GM19351 (cell line): ENCODE data around the gene TBX5.

Source experiments
- ATAC-seq: cut with Tn5 transposase; IDR thresholded peaks from one replicate; pipeline ENCODE4 v1.9.1; 2021; ENCODE audit warnings: mild to moderate bottlenecking, moderate library complexity; ENCODE audit not compliant: unreplicated experiment

TBX5 gene

DNA sequence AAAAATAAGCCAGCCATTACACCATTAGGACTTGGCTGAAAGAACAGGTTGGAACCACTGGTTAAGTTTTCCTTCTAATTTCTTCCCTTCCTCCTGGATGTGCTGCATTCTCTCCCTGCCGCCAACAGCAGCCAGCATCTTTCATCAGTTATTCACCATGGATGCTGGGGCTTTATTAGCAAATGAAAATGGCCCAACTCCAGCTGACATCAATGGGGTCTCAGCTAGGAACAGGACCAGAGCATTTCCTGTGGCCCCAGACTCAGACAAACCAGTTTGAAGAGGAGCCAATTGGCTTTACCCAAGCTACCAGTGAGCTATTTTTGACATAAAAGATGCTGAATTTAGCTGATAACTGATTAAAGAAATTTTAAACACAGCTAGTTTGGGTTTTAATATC, 26.0 kb upstream of the TBX5 start:
- no peak for ATAC-seq

DNA sequence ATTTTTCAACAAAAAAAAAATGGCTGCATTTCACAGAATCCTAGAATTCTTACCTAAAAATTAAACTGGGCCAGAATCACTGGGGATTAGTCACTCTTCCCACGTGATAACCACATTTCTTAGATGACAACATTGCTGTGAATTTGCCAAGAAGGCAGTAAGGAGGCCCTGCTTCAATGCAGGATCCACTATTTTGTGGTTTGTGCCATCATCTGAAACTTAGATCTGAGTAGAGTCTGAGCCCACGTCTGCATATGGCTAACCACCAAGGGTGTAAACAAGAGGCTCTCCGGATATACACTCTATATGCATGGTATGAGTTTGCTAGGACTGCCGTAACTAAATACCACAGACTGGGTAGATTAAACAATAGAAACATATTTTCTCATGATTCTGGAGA, 24.4 kb upstream of the TBX5 start:
- ATAC-seq = no peak

DNA sequence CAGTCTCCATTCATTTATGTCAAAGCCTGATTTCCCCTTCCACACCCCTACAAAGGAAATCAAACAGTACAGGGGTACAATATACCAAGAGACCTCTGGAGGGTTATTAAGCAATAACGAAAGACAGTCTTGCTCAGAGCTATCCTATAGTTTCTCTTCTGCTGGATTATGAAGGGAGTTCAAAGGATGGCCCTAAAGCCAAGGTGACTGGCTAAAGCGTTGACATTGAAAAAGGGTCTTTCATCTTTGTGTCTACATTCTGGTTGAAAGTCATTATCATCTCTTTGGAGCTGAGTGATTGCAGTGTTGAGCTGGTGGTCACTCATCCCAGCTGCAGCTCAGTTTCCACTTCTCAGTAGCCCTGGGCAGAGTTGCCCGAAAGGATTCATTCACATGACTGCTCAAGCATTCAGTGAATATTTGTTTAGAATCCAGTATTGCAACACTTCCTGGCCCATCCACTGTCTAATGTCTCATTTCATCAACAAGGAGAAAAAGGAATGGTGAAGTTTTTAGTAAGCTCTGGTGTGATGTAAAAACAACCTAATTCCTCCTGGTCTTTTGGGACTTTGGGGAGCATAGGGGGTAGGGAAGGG, 19.2 kb upstream of the TBX5 start:
- no peak for ATAC-seq

DNA sequence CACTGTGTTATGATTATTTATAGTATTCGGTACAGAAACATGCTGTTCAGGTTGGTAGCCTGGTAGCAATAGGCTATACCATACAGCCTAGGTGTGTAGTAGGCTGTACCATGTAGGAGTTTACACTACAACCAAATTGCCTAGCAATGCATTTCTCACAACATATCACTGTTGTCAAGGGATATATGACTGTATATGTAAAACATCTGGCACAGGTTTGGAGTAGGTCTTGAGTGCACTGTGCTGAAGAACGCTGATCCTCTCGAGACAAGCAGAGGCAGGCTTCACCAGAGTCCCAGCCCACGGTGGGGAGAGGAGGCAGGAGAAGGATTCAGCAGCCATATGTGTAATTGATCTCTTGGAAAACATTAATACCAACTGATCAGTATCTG, 15.0 kb upstream of the TBX5 start:
- ATAC-seq = no peak

DNA sequence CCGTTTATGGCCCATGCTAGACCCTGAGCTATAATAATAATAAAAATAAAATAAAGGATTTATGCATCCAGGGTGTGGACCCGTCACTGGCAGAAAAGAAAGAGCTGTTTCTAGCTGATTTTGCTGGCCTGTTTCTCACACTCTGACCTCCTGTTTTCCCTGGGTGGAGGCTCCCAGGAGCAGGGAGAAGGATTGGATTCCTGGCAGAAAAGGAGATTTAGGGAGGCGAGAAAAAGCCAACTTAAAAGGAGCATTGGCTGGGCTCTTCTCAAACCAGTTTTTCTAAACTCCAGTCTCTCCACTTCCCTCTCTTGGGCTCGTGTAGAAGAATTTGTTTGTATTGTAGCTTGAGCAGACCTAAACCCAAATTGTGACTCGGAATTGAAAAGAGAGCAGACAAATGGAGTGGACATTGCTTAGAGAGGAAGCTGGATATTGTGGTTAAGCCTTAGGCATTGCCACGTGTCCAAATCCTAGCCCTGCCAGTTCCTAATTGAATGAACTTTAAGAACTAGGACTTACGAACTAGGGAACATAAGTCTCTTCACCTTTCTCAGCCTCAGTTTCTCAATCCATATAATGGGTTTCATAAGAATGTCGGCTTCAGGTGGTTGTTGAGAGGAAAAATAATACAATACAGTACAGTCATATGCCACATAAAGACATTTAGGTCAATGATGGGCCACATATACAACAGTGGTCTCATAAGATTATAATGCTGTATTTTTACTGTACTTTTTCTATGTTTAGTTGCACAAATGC, 14.4 kb upstream of the TBX5 start:
- no peak for ATAC-seq

DNA sequence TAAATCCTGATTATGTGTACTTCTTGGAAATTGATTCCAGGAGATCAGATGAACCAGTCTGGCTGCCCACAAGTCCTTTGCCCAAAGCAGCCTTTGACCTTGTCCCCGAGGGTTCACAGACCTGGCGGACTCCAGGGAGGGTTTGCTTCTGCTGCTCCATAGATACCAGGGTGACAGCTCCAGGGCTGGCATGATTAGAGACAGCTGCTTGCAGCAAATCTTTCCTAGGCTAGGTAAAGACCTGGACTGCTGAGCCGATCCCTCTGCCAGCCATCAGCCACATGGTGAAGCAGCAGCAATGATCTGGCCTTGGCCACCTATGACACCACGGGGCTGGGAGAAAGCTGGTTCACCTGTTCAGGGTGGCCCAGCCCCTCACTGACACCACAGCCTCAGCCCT, 10.1 kb upstream of the TBX5 start:
- no peak for ATAC-seq

DNA sequence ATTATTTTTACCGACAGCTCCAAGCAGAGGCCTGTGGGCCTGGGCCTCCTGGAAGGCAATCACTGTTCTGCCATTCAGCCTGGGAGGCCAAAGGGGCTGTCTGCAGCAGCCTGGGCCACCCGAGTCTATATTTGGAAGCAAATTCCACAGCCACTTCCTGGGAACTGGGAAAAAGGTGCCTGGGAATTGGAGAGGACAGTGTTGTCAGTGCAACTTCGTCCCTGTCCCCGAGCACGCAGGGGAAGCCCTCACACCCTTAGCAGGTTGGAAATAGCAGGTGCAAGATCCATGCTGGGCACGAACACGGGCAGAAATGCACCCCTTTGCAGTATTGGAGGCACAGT, 9.6 kb upstream of the TBX5 start:
- no peak for ATAC-seq

DNA sequence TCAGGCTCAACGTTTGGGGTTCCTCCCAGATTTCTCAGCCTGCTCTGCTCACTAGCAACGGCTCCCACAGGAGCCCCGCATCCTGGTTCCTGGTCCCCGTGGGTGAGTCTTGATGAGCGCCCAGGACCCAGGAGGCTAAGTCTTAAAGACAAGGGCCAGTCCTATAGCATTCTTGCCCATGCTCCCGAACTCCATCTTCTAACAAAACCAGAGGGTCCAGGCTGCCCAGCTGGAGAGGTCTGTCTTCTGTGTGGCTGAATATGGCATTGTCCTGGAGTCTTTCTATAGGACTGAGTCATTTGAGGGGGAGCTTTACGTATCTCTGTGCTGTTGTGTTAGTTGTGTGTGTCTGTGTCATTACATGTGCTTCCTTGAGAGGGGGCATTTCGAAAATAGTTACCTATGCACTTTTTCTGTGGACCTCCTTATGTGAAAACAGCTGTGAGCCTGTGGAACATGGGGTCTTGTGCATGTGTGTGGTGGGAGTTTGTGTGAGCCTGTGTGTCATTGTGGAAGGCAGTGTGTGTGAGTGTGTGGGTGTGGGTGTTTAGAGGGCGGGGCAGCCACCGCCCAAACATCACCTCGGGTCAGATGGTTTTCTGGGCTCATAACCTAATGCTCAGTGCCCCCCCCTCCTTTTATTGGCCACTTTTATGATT, 9.1 kb upstream of the TBX5 start:
- no peak for ATAC-seq

DNA sequence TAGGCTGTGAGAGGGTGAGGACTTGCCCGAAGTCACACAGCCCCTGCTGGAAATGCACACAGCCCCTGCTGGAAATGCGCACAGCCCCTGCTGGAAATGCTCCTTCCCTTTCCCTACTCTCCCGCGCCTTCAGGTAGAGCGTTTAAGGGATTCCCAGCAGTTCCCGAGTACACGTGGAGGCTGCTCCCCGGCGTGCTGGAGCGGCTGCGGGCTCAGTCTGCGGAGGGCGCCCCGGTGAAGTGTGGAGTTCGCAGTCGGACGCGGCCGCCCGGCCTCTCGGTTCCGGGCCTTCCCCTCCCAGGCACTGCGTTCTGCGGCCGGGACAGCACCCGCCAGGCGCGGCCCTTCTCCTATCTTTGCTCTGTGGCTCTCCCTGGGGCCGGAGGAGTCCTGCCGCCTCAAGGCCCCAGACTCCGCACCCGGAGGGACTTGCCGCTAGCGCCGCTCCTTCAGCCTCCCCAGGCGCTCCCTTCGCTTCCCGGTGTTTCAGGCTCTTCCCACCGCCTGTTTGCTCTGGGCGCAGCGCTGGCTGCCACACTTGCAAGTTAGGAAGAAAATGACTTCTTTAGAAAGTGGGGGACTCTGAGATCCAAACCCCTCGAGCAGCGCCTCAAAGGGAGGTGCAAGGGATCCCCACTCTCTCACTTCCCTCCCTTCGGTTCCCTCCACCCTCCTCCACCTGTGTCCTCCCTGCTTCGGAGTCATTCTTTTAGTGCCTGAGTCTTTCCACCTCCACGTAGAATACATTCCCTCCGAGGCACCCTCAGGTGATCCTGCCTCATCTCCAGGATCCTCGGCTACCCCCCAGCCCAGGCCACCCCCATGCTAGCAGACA, 8.3 kb upstream of the TBX5 start:
- no peak for ATAC-seq

DNA sequence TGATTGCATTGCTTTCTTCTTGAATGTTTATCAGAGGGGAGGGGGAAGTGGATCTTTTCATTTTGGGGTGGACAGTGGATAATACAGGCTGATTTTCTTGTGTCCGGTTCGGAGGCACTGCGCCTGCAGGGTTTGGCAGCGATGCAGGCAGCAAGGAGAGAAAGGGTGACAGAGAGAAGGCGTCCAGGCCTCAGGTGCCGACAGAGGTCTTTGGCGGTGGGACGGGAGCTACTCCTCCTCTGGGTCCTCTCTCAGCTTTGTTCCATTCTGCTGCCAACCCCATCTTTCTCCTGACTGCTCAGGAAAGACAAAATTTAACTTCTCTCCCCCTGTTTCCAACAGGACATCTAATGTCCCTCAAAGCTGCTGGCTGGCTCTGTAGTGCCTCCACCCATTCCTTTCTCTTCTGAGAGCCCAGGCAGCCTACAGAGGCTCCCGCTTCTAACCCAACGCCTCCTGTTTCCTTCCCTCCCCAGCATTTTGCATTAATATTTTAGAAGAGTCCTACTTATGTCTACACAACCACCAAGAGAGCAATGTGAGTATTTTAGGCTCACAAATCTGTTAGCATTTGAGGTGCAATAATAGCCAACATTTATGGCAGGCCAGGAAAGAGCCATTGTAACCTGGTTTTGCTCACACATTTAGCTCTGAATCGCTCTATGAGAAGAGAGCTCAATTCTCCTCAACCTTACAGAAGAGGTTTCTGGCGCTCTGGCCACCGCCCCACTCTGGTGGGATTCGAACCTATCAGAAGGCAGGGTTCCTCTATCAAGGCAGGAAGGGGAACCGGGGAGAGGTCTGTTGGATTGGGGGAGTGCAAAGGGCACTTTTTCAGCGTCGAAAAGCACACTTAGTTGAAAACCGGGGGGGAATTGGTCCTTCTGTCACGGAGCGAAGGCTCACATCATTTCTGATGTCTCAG, 7.1 kb upstream of the TBX5 start:
- ATAC-seq = no peak

DNA sequence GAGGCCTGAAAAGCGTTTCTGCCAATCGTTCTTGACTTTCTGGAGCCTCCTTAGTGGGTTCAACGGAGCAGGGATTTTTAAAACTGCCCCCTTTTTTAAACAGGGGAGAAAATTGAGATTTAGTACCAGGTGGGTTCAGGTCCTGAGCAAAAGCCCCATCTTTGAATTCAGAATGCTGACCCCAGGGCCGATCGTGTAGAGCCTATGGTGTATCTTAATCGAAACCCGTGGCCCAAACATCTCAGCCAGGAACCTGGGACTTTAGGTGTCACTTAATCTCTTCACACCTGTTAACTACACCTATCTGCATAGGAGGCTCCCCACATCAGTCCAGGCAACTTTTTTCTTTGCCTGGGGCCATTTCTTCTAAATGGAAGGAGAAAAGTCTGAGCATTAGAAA, 6.4 kb upstream of the TBX5 start:
- no peak for ATAC-seq

DNA sequence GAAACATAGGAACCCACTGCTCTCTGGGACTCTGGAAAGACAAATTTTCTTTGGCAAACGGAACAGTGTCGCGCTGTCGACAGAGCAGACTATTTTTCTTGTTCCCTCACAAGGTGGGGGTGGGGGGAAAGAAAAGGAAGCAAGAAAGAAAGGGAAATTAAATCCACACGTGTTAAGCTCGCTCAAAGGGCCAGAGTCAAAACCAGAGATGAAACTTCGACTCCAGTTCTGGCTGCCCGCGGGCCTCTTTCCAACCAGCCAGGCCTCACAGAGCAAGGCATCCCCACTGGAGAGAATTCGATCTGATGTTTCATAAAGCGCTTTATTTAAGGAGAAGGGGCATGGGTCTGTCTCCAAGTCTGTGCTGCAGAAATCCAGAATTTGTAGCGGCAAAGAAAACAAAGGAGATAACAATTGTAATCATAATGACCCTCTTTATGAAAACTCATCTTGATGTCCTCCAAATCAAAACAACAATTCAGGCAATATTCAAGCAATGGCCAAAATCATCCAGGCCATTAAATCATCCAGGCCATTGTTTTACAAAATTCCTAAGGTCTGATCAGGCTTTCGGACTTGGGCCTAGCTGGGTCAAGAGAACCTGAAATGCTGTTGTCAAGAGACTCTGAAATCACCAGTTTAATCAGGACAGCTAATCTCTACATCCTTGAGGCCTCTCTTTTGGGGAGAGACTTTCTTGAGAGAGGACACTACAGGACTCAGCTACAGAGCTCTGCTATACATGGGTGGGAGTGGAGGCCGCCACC, 5.3 kb upstream of the TBX5 start:
- no peak for ATAC-seq

DNA sequence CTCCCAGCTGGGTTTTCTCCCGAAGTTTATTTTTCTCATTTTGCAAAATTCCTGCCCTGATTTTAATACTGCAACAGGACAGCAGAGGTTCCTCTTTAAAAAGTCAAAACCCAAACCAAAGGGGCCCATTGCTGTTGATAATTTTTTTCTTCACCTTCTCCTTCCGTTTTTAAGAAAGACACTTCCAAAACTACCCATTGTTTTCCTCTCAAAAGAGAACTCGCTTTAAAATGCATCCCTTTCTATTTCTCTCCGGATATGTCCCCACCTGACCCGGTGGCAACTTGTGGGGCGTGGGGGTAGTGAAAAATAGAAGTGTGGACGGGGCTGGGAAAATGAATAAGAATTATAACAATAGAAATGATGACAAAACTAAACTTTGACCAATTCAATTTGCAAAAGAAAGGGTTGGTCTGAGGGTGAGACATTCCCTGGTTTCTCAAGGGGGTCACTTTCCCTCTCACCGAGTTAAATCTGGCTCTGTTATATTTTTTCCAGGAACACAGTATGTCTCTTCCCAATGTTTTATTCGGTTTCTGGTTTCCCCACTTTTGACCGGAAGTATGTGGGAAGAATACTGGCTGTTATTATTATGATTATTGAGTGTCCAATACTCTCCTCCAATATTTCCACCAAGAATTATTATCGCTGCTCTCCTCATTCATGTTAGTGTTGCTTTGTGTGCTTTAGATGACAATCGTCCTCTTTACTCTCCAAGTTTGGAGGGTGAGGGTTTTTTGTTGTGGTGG, 4.1 kb upstream of the TBX5 start:
- no peak for ATAC-seq

DNA sequence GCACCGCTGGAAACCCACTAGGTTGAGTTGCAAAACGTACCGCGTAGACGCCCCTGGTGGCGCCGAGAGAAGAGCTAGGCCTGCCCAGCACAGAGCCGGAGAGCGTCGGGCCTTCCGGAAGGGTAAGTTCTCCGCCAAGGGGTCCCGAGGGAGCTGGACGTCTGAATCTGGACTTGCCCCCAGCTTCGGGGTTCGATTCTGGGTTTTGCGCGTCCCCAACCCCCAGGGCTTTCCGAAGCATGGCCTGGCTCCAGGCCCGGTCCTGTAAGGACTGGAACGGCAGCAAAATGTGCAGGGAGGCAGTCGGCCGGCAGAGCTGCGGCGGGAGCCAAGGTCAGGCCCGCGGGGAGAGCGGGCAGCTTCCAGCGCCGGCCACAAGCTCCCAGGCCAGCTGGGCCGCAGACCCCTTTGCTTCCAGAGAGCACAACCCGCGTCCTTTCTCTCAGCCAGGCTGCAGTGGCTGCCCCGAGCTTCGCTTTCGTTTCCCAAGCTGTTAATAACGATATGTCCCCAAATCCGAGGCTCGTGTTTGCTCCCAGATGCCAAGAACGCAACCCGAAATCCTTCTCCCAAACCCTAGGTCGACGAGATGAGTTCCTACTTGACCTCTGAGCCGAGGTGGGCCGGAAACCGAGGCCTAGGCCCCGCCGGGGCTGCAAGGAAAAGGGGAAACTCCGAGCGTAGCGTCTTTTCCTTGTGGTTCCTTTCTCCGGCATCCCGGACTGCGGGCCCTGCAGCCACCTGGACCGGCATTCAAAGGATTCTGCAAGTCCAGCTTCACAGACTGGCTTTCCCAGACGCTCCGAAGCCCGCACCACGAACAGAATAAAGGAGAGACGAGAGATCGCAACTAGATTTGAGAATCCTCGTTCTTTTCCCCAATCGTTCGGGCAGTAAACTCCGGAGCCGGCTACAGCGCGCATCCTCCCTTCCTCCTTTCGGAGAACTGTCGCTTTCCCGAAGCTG, 3.2 kb upstream of the TBX5 start:
- ATAC-seq = no peak

DNA sequence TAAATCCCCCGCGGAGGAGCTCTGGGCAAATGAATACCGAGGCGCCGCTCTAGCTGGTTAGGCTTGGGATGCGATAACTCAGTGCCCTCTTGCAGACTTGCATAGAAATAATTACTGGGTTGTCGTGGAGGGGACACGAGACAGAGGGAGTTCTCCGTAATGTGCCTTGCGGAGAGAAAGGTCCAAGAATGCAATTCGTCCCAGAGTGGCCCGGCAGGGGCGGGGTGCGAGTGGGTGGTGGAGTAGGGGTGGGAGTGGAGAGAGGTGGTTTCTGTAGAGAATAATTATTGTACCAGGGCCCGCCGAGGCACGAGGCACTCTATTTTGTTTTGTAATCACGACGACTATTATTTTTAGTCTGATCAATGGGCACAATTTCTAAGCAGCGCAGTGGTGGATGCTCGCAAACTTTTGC, 2.5 kb upstream of the TBX5 start:
- ATAC-seq = no peak

DNA sequence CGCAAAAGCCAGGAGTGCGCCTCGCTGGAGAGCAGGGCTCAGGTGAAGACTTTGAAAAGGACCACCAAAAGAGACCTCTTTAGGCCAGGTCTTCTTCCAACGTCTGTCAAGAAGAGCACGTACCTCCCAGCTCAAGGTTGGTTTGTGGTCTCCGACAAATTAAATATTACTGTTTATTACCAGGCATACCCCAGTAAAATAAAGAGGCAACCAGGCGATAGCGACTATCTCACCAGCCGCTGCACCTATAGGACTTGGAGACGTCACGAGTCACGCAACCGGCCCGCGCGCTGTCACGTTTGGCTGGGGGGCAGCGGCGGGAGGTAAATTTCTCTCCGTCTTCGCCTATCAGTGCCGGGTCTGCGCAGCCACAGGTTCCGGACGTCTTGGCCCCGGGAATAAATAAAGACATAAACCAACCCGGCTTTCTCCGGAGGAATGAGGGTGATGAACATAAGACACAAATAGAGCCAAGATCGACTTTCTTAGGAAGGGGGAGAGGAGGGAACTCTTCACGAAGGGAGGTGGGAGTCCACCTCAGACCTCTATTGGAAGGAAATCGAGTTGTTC, 2.0 kb upstream of the TBX5 start:
- no peak for ATAC-seq

DNA sequence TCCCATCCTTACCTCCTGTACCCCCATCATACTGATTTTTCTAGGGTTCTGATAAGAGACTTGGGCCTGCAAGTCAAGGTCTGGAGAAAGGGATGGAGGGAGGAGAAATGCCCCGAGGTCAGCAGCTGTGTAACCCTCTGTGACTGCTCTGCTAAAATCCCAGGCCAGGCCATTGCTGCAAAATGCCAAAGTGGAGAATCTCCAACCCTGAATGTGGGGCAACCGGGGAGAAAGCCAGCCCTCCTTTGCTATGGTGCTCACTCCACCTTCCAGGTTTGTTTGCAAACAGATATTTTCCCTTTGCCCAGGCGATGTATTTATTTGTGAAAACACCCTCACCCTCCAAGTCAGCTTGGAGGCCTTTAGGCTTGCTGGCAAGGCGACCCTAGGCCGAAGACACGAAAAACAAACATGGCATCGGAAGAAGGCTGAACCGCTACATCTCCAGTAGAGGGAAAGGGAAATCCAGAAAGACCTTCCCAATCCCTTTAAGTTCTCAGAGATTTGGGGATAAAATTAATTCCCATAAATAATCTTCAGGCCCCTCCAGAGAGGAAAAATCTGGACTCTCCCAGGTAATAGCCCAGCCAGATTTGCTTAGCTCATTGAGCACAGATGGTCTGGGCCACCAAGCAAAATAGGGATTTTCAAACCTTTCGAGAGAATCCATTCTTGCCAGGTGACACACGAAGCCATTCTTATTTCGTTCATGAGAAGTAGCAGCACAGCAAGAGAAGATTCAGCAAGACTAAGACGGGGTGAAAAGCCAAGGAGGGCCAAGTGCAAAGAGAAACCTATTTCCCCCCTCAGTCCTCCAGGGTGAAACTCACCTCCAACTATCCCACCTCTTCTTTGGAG, 1.3 kb upstream of the TBX5 start:
- no peak for ATAC-seq
